ENCODE measurements around the gene ZNF862. TPM values are rescaled to one million over a fixed set of nuclear protein-coding genes. Genes with fewer than 3 reads are reported as not detected.
A peak's percentile ranks its signal among the peaks of the same experiment; 100 is the strongest.

Gene ZNF862
- total RNA-seq, 1 donor from 2014 or later, result 23.9 TPM

DNA sequence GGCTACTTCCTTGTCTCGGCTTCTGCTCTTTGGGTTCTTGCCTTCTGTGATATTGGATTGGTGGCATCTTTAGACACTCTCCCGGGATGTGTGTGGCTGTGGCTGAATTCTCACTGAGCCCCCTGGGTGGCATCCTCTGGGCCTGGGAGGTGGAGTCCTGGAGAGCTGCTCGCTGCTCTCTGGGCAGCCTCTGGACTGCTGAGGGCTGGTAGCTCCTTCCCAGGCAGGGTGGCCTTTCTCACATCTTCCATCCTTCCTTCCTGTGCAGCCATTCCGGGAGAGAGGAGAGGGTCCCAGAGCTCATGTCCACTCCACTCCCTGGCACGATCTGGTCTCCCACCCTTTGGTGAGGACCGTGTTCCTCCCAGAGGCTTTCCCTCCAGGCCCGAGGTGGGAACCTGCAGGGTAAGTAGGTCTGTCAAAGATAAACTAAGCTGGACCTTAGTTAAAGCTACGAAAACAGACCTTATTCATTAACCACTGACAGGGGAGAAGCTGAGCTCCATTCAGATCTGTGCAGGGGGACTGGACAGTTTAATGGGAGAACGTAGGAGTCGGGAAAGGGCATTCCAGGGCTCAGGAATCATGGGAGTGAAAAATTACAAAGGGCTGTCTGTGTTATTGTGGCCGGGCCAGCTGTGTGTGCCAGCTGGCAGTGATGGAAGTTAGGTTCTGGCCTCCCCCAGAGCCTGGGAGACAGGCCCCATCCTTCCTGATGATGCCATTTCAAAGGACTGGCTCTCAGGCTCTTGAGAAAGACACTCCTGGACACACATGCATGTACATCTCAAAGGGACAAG is 44.3 kb downstream of the ZNF862 start:
- TF ChIP-seq, protein P1, sequence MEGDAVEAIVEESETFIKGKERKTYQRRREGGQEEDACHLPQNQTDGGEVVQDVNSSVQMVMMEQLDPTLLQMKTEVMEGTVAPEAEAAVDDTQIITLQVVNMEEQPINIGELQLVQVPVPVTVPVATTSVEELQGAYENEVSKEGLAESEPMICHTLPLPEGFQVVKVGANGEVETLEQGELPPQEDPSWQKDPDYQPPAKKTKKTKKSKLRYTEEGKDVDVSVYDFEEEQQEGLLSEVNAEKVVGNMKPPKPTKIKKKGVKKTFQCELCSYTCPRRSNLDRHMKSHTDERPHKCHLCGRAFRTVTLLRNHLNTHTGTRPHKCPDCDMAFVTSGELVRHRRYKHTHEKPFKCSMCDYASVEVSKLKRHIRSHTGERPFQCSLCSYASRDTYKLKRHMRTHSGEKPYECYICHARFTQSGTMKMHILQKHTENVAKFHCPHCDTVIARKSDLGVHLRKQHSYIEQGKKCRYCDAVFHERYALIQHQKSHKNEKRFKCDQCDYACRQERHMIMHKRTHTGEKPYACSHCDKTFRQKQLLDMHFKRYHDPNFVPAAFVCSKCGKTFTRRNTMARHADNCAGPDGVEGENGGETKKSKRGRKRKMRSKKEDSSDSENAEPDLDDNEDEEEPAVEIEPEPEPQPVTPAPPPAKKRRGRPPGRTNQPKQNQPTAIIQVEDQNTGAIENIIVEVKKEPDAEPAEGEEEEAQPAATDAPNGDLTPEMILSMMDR (conservative IDR thresholded peaks at IDR 0.05), result no peak
- Mint-ChIP-seq H3K27ac (peak overlapping the region; percentile 21), H3K9me3 (no peaks in the 10 kb centered on the region), H3K36me3 (no peaks in the 10 kb centered on the region), H3K4me3 (peak overlapping the region; percentile 28), H3K4me1 (ENCODE audit: unreplicated experiment) (peaks cover 31% of the 10 kb centered on the region), H3K27me3 (no peaks in the 10 kb centered on the region)
- DNase-seq (ENCODE audit: extremely low spot score, unreplicated experiment), result no peak

DNA sequence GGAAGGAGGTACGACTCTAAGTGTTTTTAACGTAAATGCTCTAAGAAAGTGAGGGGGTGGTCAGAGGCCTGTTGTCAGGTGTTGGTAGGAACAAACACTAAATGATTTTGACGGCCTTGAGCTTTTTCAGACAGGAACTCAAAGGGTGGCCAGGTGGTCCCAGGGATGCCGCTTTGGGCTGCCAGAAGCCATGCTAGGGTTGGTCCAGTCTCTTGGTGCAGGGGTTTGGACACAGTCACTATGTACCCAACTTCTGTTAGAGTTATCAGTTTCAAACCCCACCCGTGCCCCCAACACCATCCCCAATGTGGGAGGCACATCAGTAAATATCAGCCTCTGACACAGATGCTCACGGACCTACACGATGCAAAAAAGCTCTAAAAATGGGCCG is 44.9 kb downstream of the ZNF862 start:
- Mint-ChIP-seq H3K36me3 (no peaks in the 10 kb centered on the region), H3K27ac (peak overlapping the region; percentile 21), H3K4me3 (no peak overlapping the region), H3K27me3 (no peaks in the 10 kb centered on the region), H3K9me3 (no peaks in the 10 kb centered on the region), H3K4me1 (ENCODE audit: unreplicated experiment) (peaks cover 27% of the 10 kb centered on the region)
- TF ChIP-seq, protein P1 (conservative IDR thresholded peaks at IDR 0.05), result no peak
- no peak for DNase-seq (ENCODE audit: extremely low spot score, unreplicated experiment)

DNA sequence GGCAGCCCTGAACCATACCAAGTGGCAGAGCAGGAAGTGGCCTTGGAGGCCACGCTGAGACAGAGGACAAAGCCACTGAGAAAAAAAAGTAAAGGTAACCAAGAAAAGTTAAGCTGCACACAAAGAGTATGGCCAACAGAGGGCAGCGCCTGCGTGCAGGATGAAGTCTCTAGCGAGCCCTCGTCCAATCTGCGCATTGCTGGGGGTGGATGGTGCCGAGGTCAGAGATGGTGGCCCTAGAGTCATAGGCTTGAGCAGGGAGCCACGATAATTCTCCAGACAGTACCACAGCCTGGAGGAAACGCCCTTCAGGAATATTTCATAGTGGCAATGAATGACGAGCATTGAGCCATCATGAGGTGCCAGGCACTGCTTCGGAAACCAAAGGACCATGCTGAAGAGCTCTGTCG is 45.3 kb downstream of the ZNF862 start:
- Mint-ChIP-seq H3K4me3 (no peak overlapping the region), H3K27ac (no peak overlapping the region), H3K4me1 (ENCODE audit: unreplicated experiment) (peaks cover 25% of the 10 kb centered on the region), H3K36me3 (no peaks in the 10 kb centered on the region), H3K9me3 (no peaks in the 10 kb centered on the region), H3K27me3 (no peaks in the 10 kb centered on the region)
- TF ChIP-seq, protein P1 (conservative IDR thresholded peaks at IDR 0.05), result peak; percentile 81
- DNase-seq (ENCODE audit: extremely low spot score, unreplicated experiment), result no peak

DNA sequence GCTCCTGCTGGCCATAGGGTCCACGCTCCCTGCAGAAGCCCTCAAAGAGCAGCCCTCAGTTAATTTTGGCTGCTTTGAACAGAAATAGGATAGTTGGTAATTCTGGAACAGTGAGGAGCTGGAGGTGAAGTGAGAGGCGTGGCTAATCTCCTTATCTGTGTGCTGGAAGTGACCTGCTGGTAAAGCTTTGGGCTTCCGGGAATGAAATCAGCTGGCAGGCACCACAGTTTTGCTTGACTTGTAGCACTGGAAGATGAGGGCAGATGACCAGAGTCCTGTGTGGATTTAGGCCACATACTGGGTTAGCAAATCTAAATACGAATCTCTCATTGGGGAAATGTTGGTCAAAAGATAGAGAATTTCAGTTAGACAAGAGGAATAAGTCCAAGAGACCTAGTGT is 45.8 kb downstream of the ZNF862 start:
- no peaks in the 10 kb centered on the region for H3K36me3 Mint-ChIP-seq
- TF ChIP-seq, protein P1 (conservative IDR thresholded peaks at IDR 0.05), result no peak
- H3K4me1 Mint-ChIP-seq (ENCODE audit: unreplicated experiment), result peaks cover 25% of the 10 kb centered on the region
- no peak overlapping the region for H3K4me3 Mint-ChIP-seq
- H3K27ac Mint-ChIP-seq, result no peak overlapping the region
- no peaks in the 10 kb centered on the region for H3K27me3 Mint-ChIP-seq
- no peak for DNase-seq (ENCODE audit: extremely low spot score, unreplicated experiment)
- no peaks in the 10 kb centered on the region for H3K9me3 Mint-ChIP-seq

DNA sequence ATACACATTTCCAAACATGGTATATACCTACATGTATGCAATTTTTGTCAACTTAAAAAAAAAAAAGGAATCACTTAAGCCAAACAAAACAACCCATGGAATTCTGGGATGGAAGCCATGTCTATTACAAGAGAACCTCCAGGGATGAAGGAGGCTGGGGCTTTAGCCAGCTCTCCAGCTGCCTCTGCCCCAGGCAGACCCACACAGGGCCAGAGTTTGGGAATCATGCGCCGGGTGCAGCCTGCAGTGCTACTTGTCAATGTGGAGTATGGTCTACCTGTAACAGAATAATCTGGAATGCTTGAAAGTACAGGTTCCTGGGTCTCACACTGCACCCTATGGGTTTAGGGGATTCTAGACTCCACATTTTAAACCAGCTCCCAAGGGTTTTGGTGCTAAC is 46.4 kb downstream of the ZNF862 start:
- no peaks in the 10 kb centered on the region for H3K36me3 Mint-ChIP-seq
- H3K27me3 Mint-ChIP-seq, result no peaks in the 10 kb centered on the region
- H3K4me3 Mint-ChIP-seq, result no peak overlapping the region
- DNase-seq (ENCODE audit: extremely low spot score, unreplicated experiment), result no peak
- no peak overlapping the region for H3K27ac Mint-ChIP-seq
- TF ChIP-seq, protein P1 (conservative IDR thresholded peaks at IDR 0.05), result no peak
- H3K9me3 Mint-ChIP-seq, result no peaks in the 10 kb centered on the region
- peaks cover 25% of the 10 kb centered on the region for H3K4me1 Mint-ChIP-seq (ENCODE audit: unreplicated experiment)
